ENCODE data around the gene LDLRAD3. TPM values are rescaled to one million over a fixed set of nuclear protein-coding genes. Genes with fewer than 3 reads are reported as not detected.
A peak's percentile ranks its signal among the peaks of the same experiment; 100 is the strongest.

LDLRAD3 gene
- total RNA-seq, 4 donors from 2014 or later = 10.2 to 41.9 (median 19.8) TPM

DNA sequence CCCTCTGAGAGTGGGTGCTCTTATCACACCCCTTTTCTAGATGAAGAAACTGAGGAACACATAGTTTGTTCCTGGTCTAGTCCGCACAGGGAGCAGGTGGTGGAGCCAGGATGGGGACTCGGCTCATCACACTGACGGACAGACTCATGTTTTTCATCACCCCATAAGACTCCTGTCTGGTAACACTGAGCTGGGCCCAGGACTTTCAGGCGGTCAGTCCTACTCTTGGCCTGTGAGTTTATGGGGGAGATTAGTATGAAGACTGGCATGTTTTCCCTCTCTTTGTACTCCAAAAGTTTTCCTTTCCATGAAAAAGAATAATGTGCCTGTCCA lies 160.8 kb downstream of the LDLRAD3 start:
- Histone ChIP-seq H3K4me3 (no peak overlapping the region), H3K4me1 (no peaks in the 10 kb centered on the region), H3K9me3 (no peaks in the 10 kb centered on the region), H3K36me3 (no peaks in the 10 kb centered on the region), H3K27ac (peak overlapping the region; percentile 57 to 62), H3K27me3 (no peaks in the 10 kb centered on the region)
- TF ChIP-seq CTCF (IDR thresholded peaks at IDR 0.05) = no peak
- TF ChIP-seq POLR2A (IDR thresholded peaks at IDR 0.05) = no peak
- intact Hi-C loops (cut with DNase I; ENCODE audit: low total_unique reads) = no loop called here
- peak; percentile 27 to 58 for DNase-seq

- H3K4me1 ChIP-seq = no peaks in the 10 kb centered on the region
- H3K27me3 ChIP-seq = no peaks in the 10 kb centered on the region
- no peak for DNase-seq
- H3K27ac ChIP-seq = peak overlapping the region; percentile 8 to 57
- H3K4me3 ChIP-seq = no peak overlapping the region
- H3K9me3 ChIP-seq = no peaks in the 10 kb centered on the region
- TF ChIP-seq POLR2A (IDR thresholded peaks at IDR 0.05) = no peak
- TF ChIP-seq CTCF (IDR thresholded peaks at IDR 0.05) = no peak
- H3K36me3 ChIP-seq = no peaks in the 10 kb centered on the region
- intact Hi-C loops (cut with DNase I; ENCODE audit: low total_unique reads) = no loop called here
Measured at GRCh38 chr11:36105743-36106581, 162.1 kb downstream of the LDLRAD3 start.

DNA sequence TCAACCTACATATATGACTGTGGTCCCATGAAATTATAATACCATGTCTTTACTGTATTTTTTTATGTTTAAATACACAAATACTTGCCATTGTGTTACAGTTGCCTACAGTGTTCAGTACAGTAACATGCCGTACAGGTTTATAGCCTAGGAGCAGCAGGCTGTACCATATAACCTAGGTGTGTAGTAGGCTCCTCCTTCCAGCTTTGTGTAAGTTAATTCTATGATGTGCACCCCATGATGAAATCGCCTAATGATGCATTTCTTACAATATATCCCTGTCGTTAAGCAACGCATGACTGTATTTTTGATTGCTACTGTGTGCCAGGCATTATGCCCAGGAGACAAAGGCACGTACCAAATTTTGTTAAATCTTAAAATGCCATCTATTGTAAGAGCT lies 163.7 kb downstream of the LDLRAD3 start:
- Histone ChIP-seq H3K27me3 (no peaks in the 10 kb centered on the region), H3K4me3 (no peak overlapping the region), H3K9me3 (no peaks in the 10 kb centered on the region), H3K36me3 (no peaks in the 10 kb centered on the region), H3K27ac (no peak overlapping the region), H3K4me1 (no peaks in the 10 kb centered on the region)
- TF ChIP-seq CTCF (IDR thresholded peaks at IDR 0.05) = no peak
- TF ChIP-seq POLR2A (IDR thresholded peaks at IDR 0.05) = no peak
- DNase-seq = no peak
- intact Hi-C loops (cut with DNase I; ENCODE audit: low total_unique reads) = no loop called here

- no peaks in the 10 kb centered on the region for H3K4me1 ChIP-seq
- H3K36me3 ChIP-seq = no peaks in the 10 kb centered on the region
- H3K4me3 ChIP-seq = no peak overlapping the region
- no peak for TF ChIP-seq POLR2A (IDR thresholded peaks at IDR 0.05)
- intact Hi-C loops (cut with DNase I; ENCODE audit: low total_unique reads) = no loop called here
- H3K27me3 ChIP-seq = no peaks in the 10 kb centered on the region
- no peak for DNase-seq
- no peaks in the 10 kb centered on the region for H3K9me3 ChIP-seq
- no peak overlapping the region for H3K27ac ChIP-seq
Measured at GRCh38 chr11:36108881-36109589, 165.2 kb downstream of the LDLRAD3 start.

GRCh38 chr11:36109590-36109849 lies 165.7 kb downstream of the LDLRAD3 start:
- Histone ChIP-seq H3K36me3 (no peaks in the 10 kb centered on the region), H3K27ac (no peak overlapping the region), H3K9me3 (no peaks in the 10 kb centered on the region), H3K27me3 (no peaks in the 10 kb centered on the region), H3K4me3 (no peak overlapping the region), H3K4me1 (no peaks in the 10 kb centered on the region)
- no peak for TF ChIP-seq POLR2A (IDR thresholded peaks at IDR 0.05)
- no peak for TF ChIP-seq CTCF (IDR thresholded peaks at IDR 0.05)
- intact Hi-C loops (cut with DNase I; ENCODE audit: low total_unique reads) = no loop called here
- DNase-seq = no peak

All from uterus (tissue), 4 donors.